Memory B cell (primary cell): ENCODE results near the gene PTPRN2.

Experiments
- ATAC-seq: fragments of 150-1000 bp; cut with Tn5 transposase; 2 replicates; pipeline ENCODE4 v1.10.0; 2021; ENCODE audit warnings: low read depth, mild to moderate bottlenecking, moderate library complexity
- DNase-seq, 2 donors: peaks; one replicate each; pipeline ENCODE4 v3.0.0; 2022; ENCODE audit warnings: low spot score in 2 of 2
- H3K27ac Mint-ChIP-seq: one replicate; pipeline ENCODE4 v1.8.0; 2022; ENCODE audit warnings: mild to moderate bottlenecking, moderate library complexity, mixed read lengths
- H3K27me3 Mint-ChIP-seq: one replicate; pipeline ENCODE4 v1.8.0; 2022; ENCODE audit warnings: mixed read lengths
- H3K36me3 Mint-ChIP-seq: one replicate; pipeline ENCODE4 v1.8.0; 2022; ENCODE audit warnings: mild to moderate bottlenecking, mixed read lengths
- H3K4me1 Mint-ChIP-seq: one replicate; pipeline ENCODE4 v1.8.0; 2022; ENCODE audit warnings: mixed read lengths
- H3K4me3 Mint-ChIP-seq: one replicate; pipeline ENCODE4 v1.8.0; 2022; ENCODE audit warnings: mild to moderate bottlenecking, moderate library complexity, mixed read lengths
- H3K9me3 Mint-ChIP-seq: one replicate; pipeline ENCODE4 v1.8.0; 2022; ENCODE audit warnings: mixed read lengths

PTPRN2 gene

GRCh38 chr7:158576050-158576762 is 11.4 kb downstream of the PTPRN2 start:
- Mint-ChIP-seq H3K9me3 (peaks cover 7% of the 10 kb centered on the region), H3K27ac (no peak overlapping the region), H3K27me3 (no peaks in the 10 kb centered on the region), H3K4me3 (no peak overlapping the region), H3K4me1 (peaks cover 2% of the 10 kb centered on the region), H3K36me3 (peaks cover 6% of the 10 kb centered on the region)
- DNase-seq = no peak
- peak; percentile 56 for ATAC-seq

GRCh38 chr7:158574308-158575036 is 13.2 kb downstream of the PTPRN2 start:
- Mint-ChIP-seq H3K27me3 (peaks cover 3% of the 10 kb centered on the region), H3K4me3 (no peak overlapping the region), H3K27ac (no peak overlapping the region), H3K36me3 (no peaks in the 10 kb centered on the region), H3K4me1 (no peaks in the 10 kb centered on the region), H3K9me3 (peaks cover 5% of the 10 kb centered on the region)
- no peak for ATAC-seq
- no peak for DNase-seq

DNA sequence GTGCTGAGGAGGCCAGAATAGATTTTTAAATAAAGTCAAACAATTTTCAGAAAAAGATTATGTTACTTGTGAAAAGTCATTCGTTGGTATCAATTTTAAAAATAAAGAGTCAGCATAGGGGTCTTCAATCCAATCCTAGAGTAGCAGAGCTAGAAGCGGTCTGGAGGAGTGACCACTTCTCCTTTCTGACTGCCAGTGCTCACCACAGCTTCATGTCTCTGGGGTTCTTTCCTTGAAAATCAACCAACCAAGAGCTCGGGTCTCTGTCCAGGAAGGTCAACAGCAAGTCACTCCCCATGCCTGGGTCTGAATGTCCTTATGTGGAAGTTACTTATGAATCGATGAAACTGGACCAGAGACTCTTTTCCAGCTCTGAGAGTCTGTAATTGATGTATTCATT is 14.3 kb downstream of the PTPRN2 start:
- Mint-ChIP-seq H3K9me3 (no peaks in the 10 kb centered on the region), H3K36me3 (no peaks in the 10 kb centered on the region), H3K4me1 (no peaks in the 10 kb centered on the region), H3K4me3 (no peak overlapping the region), H3K27me3 (peaks cover 7% of the 10 kb centered on the region), H3K27ac (no peak overlapping the region)
- ATAC-seq (no peak), DNase-seq (no peak)

GRCh38 chr7:158572000-158572828 is 15.4 kb downstream of the PTPRN2 start:
- DNase-seq = no peak
- H3K36me3 Mint-ChIP-seq = no peaks in the 10 kb centered on the region
- peaks cover 7% of the 10 kb centered on the region for H3K27me3 Mint-ChIP-seq
- H3K4me3 Mint-ChIP-seq = no peak overlapping the region
- no peak overlapping the region for H3K27ac Mint-ChIP-seq
- no peaks in the 10 kb centered on the region for H3K9me3 Mint-ChIP-seq
- no peak for ATAC-seq
- no peaks in the 10 kb centered on the region for H3K4me1 Mint-ChIP-seq

DNA sequence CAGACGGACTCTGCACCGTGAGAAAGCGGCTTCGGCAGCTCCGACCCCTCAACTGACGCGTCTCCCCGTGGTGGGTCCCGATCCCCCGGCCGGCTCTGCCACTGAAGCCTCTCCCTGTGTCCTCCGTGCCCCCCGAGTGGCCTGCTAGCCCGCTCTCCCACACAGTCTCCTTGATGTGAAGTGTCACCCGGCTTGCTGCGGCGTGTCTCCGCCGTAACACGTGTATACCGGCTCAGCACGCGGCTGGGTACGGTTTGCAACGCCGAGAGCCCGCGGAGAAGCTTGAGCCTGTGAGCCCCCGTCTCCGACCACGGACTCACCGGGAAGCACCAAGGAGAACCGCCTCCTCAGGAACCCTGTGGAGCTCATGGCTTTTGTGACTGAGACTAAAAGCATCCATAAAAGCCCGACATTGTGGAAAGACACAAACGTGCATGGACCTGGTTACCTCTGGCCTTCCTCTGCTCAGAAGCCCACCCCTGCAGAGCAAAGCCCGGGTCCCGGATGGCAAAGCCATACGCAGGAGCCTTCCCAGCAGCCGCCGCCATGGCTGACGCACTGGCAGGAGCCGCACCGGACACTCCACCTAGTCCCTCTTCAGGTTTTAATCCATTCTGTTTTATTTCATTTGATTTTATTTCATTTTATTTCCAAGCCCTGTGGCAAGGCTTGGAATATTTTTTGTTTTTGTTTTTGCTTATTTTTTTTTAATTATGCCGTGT is 17.0 kb downstream of the PTPRN2 start:
- Mint-ChIP-seq H3K9me3 (no peaks in the 10 kb centered on the region), H3K4me3 (no peak overlapping the region)

GRCh38 chr7:158569858-158570323 is 17.7 kb downstream of the PTPRN2 start:
- DNase-seq (no peak), ATAC-seq (no peak)
- no peak overlapping the region for H3K4me3 Mint-ChIP-seq
- no peaks in the 10 kb centered on the region for H3K9me3 Mint-ChIP-seq
- no peaks in the 10 kb centered on the region for H3K4me1 Mint-ChIP-seq
- H3K36me3 Mint-ChIP-seq = no peaks in the 10 kb centered on the region
- no peak overlapping the region for H3K27ac Mint-ChIP-seq
- peaks cover 7% of the 10 kb centered on the region for H3K27me3 Mint-ChIP-seq

More for the DNA sequence above, 17.0 kb downstream of the PTPRN2 start:
- no peak overlapping the region for H3K27ac Mint-ChIP-seq
- H3K27me3 Mint-ChIP-seq = peaks cover 7% of the 10 kb centered on the region
- DNase-seq (no peak), ATAC-seq (no peak)
- H3K4me1 Mint-ChIP-seq = no peaks in the 10 kb centered on the region
- H3K36me3 Mint-ChIP-seq = no peaks in the 10 kb centered on the region

DNA sequence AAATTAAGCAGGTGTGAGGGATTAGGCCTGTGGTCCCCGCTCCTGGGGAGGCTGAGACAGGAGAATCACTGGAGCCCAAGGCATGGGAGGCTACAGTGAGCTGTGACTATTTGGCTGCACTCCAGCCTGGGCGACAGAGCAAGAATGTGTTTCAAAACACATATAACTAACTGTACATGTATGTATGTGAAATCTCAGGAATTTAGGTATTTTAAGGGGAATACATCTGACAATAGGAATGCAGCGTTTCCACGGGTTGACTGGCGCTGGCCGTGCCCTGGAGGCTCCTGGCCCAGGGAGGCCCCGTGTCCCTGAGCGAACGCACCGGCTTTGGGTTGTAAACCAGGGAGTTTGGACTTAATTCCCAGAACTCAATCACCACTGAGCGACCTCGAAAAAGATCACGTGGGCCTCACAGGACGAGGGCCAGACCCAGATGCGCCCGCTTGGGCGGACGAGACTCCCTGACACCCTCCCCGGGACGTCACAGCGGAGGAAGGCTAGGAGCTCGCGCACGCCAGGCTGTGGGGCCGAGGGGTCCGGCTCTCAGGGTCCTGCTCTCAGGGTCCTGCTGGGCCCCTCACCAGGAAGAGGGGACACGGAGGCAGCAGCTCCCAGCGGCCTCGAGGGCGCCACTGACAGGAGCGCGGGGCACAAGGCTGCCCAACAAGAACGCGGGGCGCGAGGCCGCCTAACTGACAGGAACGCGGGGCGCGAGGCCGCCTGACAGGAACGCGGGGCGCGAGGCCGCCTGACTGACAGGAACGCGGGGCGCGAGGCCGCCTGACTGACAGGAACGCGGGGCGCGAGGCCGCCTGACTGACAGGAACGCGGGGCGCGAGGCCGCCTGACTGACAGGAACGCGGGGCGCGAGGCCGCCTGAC is 18.4 kb downstream of the PTPRN2 start:
- Mint-ChIP-seq H3K36me3 (no peaks in the 10 kb centered on the region), H3K27ac (no peak overlapping the region), H3K4me3 (no peak overlapping the region), H3K27me3 (peaks cover 11% of the 10 kb centered on the region), H3K4me1 (no peaks in the 10 kb centered on the region), H3K9me3 (no peaks in the 10 kb centered on the region)
- no peak for ATAC-seq
- DNase-seq = no peak

GRCh38 chr7:158567153-158567603 is 20.4 kb downstream of the PTPRN2 start:
- H3K4me3 Mint-ChIP-seq = no peak overlapping the region
- H3K9me3 Mint-ChIP-seq = no peaks in the 10 kb centered on the region
- no peak for ATAC-seq
- H3K27me3 Mint-ChIP-seq = peaks cover 11% of the 10 kb centered on the region
- no peak for DNase-seq
- no peaks in the 10 kb centered on the region for H3K36me3 Mint-ChIP-seq
- no peak overlapping the region for H3K27ac Mint-ChIP-seq
- H3K4me1 Mint-ChIP-seq = no peaks in the 10 kb centered on the region

GRCh38 chr7:158564663-158565035 is 23.0 kb downstream of the PTPRN2 start:
- H3K36me3 Mint-ChIP-seq = no peaks in the 10 kb centered on the region

DNA sequence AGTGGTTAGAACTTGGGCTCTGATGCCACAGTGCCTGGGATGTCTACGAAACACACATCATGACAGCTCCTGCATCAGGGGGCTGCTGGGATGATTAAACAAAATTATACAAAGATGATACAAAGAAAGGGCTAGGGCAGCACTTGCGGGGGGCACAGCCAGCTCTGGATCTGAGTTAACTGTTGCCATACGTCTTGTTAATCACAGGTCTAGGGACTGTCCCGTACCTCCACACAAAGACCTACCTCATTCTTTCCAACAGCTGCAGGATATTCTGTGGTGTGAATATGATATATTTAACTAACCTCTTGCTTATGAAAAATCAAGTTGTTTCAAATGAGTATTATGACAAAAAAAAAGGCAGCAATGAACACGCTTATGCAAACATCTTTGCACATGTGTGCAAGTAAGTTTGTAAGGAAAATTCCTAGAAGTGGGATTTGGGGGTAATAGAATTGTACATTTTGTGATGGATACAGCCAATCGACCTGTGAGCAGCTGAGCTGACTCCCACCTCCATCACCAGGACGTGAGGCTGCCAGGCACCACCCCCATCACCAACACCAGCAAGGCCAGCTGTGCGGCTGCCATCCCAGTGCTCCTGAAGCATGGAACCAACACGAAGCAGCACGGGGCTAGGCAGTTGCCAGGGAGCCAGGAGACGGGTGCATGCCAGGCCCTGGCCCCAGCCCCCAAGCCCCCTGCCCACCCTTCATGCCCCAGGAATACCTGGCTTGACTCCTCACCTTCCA is 23.5 kb downstream of the PTPRN2 start:
- ATAC-seq (no peak), DNase-seq (no peak)
- Mint-ChIP-seq H3K27ac (no peak overlapping the region), H3K9me3 (no peaks in the 10 kb centered on the region), H3K4me1 (peaks cover 5% of the 10 kb centered on the region), H3K4me3 (no peak overlapping the region), H3K27me3 (peaks cover 9% of the 10 kb centered on the region), H3K36me3 (no peaks in the 10 kb centered on the region)

More at GRCh38 chr7:158564663-158565035, 23.0 kb downstream of the PTPRN2 start:
- ATAC-seq (no peak), DNase-seq (no peak)
- H3K4me1 Mint-ChIP-seq = peaks cover 2% of the 10 kb centered on the region
- no peak overlapping the region for H3K27ac Mint-ChIP-seq
- peaks cover 10% of the 10 kb centered on the region for H3K27me3 Mint-ChIP-seq
- H3K9me3 Mint-ChIP-seq = no peaks in the 10 kb centered on the region
- H3K4me3 Mint-ChIP-seq = no peak overlapping the region

DNA sequence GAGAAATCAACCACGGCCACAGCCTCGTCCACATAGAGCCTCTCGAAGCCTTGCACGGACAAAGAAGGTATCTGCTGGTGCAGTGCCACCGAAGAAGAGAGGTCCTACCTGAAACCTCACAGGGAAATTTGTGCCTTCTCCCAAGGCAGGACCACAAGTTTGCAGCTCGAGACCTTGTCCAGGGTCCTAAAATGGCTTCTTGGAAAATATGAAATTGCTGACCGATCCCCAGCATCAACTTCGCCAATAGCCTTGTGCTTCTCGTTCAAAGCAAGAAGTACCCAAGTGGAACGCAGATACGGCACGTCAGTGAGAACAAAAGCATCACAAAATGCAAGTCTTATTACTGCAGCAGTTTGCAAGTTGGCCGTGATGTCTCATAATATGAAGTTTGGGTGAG is 24.6 kb downstream of the PTPRN2 start:
- no peak for ATAC-seq
- Mint-ChIP-seq H3K27me3 (peaks cover 6% of the 10 kb centered on the region), H3K36me3 (no peaks in the 10 kb centered on the region), H3K4me1 (peaks cover 5% of the 10 kb centered on the region), H3K4me3 (no peak overlapping the region), H3K27ac (no peak overlapping the region), H3K9me3 (no peaks in the 10 kb centered on the region)
- no peak for DNase-seq

DNA sequence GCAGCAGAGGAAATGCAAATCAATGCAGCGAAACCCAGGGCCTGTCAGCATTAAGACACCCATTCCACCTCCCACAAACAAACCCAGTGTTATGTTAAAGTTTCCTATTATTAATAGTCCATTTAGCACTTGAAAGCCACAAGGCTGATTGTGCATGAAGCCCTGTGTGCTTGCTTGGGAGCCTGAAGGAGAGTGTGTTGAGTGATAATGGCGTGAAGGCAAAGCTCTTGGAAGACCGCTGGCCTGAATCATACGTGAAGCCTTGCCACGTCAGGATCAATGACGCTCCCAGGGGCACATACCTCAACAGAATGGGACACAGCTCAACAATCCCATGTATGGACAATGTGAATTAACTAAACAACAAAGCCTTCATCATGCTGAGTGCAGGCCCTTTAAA is 25.1 kb downstream of the PTPRN2 start:
- no peak for DNase-seq
- no peaks in the 10 kb centered on the region for H3K36me3 Mint-ChIP-seq
- peaks cover 5% of the 10 kb centered on the region for H3K4me1 Mint-ChIP-seq
- no peak overlapping the region for H3K27ac Mint-ChIP-seq
- ATAC-seq = no peak
- peaks cover 6% of the 10 kb centered on the region for H3K27me3 Mint-ChIP-seq
- no peaks in the 10 kb centered on the region for H3K9me3 Mint-ChIP-seq
- H3K4me3 Mint-ChIP-seq = no peak overlapping the region
